ENCODE data around the gene MYO5A. TPM values are rescaled to one million over a fixed set of nuclear protein-coding genes. Genes with fewer than 3 reads are reported as not detected.

Gene MYO5A
- total RNA-seq, 1 experiment from 2014 or later: 17.6 TPM

GRCh38 chr15:52309154-52309548 lies 219.5 kb downstream of the MYO5A start:
- Histone ChIP-seq H3K4me2 (ENCODE audit: low read length) (no peak overlapping the region), H3K9me2 (ENCODE audit: insufficient read depth) (no peaks in the 10 kb centered on the region), H3K4me3 (replicated peaks in 1 of 2; ENCODE audit: low read depth in 1 of 2, low read length in 2 of 2) (no peak overlapping the region), H3K36me3 (ENCODE audit: control insufficient read depth in 1 of 2, insufficient read depth in 2 of 2, low read length in 2 of 2) (no peaks in the 10 kb centered on the region), H3K79me2 (ENCODE audit: insufficient read depth, low read length) (no peaks in the 10 kb centered on the region), H3K9me3 (ENCODE audit: control insufficient read depth in 1 of 2, insufficient read depth in 1 of 2, low read depth in 1 of 2, low read length in 2 of 2) (no peaks in the 10 kb centered on the region), H3K27ac (ENCODE audit: low read depth, low read length) (no peak overlapping the region), H3K4me1 (ENCODE audit: control insufficient read depth in 1 of 2, insufficient read depth in 2 of 2, low read length in 2 of 2) (no peaks in the 10 kb centered on the region), H2AFZ (ENCODE audit: low read depth, low read length, poor library complexity, severe bottlenecking) (no peak overlapping the region), H3K9ac (ENCODE audit: low read length) (no peak overlapping the region), H3K27me3 (ENCODE audit: insufficient read depth, low read length) (no peaks in the 10 kb centered on the region), H4K20me1 (ENCODE audit: insufficient read depth) (no peaks in the 10 kb centered on the region)
- BruUV-seq (replicated peaks): no TSS peak
- DNase-seq (ENCODE audit: low read depth, low spot score) (no peak), ATAC-seq (no peak)
- CTCF ChIA-PET: no interaction called here
- intact Hi-C loops (cut with micrococcal nuclease): no loop called here
- TF ChIP-seq SIN3A (IDR thresholded peaks at IDR 0.05; ENCODE audit: low read depth) (no peak), EGR1 (IDR thresholded peaks at IDR 0.05; ENCODE audit: low read depth) (no peak), ATF3 (IDR thresholded peaks at IDR 0.05) (no peak), SP1 (IDR thresholded peaks at IDR 0.05; ENCODE audit: low read depth) (no peak), CEBPB (IDR thresholded peaks at IDR 0.05; ENCODE audit: low read depth) (no peak), CTCF (IDR thresholded peaks at IDR 0.05 in 2 of 3, conservative IDR thresholded peaks at IDR 0.05 in 1 of 3; ENCODE audit: borderline replicate concordance in 1 of 3, insufficient read depth in 1 of 3, low read depth in 2 of 3, low read length in 2 of 3) (no peak), ZFX (IDR thresholded peaks at IDR 0.05) (no peak), MAX (IDR thresholded peaks at IDR 0.05) (no peak), EZH2 (IDR thresholded peaks at IDR 0.05) (no peak), SRF (IDR thresholded peaks at IDR 0.05; ENCODE audit: low read depth) (no peak), REST (IDR thresholded peaks at IDR 0.05; ENCODE audit: low read depth) (no peak), YY1 (IDR thresholded peaks at IDR 0.05; ENCODE audit: extremely low read depth, insufficient replicate concordance, low read depth, low read length) (no peak), EZH2phosphoT487 (IDR thresholded peaks at IDR 0.05; ENCODE audit: borderline replicate concordance) (no peak), POLR2A (IDR thresholded peaks at IDR 0.05; ENCODE audit: borderline replicate concordance, extremely low read depth, insufficient read depth, insufficient read length) (no peak), FOSL1 (IDR thresholded peaks at IDR 0.05; ENCODE audit: low read depth) (no peak), ZBTB33 (IDR thresholded peaks at IDR 0.05; ENCODE audit: extremely low read depth, insufficient replicate concordance, low read length) (no peak), TCF7L2 (IDR thresholded peaks at IDR 0.05; ENCODE audit: borderline replicate concordance, extremely low read depth, insufficient read depth, insufficient read length) (no peak), RAD21 (IDR thresholded peaks at IDR 0.05; ENCODE audit: low read depth) (no peak)
- POLR2A ChIA-PET: no interaction called here
- RAD21 ChIA-PET (ENCODE audit: low non-redundant PET in 1 of 2, low total read pairs in 2 of 2, uncharacterized antibody in 2 of 2, unreplicated experiment in 2 of 2): no interaction called here

Measured in HCT116 (cell line).